HG02642 (cell line): Measurements from ENCODE around the gene DHX40.
"Not testable (repeated sequence)": the region's sequence is repeated elsewhere in the genome, so short reads cannot be mapped to it uniquely, and the experiment has no call there.

Experiments
- ATAC-seq: cut with Tn5 transposase; IDR thresholded peaks from one replicate; pipeline ENCODE4 v1.9.1; 2021; ENCODE audit warnings: mild to moderate bottlenecking; ENCODE audit not compliant: unreplicated experiment, poor library complexity

Gene DHX40

DNA sequence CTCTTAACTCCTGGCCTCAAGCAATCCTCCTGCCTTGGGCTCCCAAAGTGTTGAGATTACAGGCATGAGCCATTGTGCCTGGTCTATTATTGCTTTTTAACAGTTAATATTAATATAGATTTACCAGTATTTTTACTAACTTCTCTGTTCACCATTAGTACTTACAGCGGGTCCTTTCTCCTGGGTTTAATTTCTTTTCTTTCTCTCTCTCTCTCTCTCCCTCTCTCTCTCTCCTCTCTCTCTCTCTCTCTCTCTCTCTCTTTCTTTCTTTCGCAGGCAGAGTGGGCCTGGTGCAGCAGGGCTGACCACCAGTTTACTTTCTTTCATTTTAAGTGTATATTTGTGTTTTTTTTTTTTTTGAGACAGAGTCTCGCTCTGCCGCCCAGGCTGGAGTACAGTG is 14.7 kb upstream of the DHX40 start:
- no peak for ATAC-seq

DNA sequence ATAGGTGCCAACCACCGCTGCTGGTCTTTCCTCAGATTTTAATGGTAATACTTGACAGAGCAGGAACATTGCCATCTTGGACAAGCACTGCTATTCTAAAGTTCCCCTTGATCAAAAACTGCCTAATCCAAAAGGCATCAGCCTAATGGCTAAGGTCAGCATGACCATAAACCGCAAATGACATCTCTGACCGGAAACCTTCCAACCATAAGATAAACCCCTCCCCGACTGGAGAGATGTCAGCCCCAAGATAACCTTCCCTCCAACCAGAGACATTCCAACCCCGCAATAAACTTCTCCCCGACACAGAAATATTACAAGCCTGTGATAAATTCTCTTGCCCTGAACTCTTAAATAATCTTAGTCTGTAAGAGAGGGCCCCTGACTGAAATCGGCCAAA is 7.4 kb upstream of the DHX40 start:
- no peak for ATAC-seq

DNA sequence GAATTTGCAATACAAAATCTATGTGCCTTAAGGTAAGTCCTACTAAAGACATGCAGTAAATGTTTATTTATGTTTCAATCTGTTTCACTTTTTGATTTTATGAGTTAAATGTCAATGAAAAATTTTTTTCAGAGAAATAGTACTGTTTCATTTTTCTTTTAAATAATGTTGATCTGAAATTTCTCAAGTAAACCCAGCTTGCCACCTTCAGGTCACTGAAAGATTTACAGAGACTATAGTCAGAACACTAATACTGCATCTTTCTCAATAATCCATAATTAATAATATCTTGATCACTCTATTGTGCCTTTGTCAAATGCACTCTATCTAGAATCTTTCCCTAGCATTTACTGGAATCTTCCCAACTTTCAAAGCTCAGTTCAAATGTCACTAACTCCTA is 6.5 kb upstream of the DHX40 start:
- no peak for ATAC-seq

DNA sequence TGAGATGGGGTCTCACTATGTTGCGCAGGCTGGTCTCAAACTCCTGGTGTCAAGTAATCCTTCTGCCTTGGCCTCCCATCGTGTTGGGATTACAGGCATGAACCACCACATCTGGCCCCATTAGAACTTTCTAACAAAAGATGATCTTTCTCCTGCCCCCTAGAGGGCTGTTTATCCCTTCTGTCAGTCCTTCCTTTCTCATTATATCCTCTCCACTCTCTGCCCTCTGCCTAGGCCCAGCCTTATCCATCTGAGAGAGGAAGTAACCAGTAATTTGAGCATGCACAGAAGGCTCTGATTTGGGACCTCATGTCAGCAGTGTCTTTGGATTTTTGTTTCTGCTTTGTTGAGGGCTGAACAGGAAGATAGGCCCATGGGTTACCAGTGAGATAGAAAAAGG is 4.4 kb upstream of the DHX40 start:
- ATAC-seq = no peak

DNA sequence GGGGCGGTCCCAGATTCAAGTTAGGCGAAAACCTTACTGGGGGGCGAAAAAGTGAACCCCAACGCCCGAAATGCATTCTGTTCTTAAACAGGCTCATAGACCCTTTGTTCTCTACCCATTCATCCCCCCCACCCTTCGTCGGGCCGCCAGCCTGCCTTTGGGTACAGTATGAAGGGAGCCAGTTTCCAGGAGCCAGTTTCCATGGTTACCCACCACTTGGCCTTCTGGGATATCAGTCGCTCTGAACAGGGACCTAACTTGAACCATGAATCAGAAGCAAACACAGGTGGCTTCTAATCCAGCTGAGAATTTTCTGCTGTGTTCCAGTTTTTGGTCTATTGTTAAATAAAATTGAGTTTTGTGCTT is 532 bp downstream of the DHX40 start:
- peak; percentile 48 for ATAC-seq

DNA sequence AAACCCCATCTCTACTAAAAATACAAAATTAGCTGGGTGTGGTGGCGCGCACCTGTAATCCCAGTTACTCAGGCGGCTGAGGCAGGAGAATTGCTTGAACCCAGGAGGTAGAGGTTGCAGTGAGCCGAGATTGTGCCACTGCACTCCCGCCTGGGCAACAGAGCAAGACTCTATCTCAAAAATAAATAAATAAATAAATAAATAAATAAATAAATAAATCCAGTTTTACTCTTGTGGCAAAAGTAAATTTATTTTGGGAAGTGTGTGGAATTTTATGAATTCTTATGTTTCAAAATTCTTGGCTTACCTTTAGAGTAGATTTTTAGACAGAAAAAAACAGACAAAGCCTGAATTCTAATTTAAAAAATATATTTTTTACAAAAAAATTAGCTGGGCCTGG is 3.7 kb downstream of the DHX40 start:
- ATAC-seq = not testable (repeated sequence)

DNA sequence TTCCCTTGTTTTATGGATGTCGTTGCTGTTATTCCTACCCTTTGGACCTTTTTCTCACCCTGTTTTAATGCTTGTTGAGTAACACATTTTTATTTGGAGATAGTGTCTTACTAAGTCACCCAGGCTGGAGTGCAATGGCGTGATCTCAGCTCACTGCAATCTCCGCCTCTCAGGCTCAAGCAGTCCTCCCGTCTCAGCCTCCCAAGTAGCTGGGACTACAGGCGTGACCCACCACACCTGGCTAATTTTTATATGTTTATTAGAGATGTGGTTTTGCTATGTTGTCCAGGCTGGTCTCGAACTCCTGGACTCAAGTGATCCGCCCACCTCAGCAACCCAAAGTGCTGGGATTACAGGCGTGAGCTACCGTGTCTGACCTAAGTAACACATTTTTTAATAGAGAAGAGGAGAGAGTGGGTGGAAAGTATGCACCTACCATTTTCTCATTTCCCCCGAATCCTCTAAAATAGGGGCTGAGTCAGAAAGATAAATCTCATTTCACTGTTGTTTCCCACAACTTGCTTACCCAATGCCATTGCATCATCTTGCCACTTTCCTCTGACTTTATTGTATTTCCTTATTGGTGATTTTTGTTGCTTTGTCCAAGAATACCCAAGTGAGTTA is 7.0 kb downstream of the DHX40 start:
- no peak for ATAC-seq

DNA sequence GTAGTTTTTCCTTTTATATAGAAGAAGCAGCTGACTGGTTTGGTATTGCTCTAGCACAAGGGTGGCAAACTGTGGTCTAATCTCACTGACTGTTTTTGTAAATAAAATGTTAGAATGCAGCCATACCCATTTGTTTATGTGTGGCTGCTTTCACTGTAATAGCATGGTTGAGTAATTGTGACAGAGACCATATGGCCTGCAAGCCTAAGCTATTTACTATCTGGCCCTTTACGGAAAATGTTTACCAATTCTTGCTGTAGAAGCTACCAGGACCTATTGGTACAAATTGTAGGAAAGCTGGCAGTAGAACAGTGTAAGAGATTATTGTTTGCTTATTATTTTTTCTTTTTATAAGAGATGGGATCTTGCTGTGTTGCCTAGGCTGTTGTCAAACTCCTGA is 18.8 kb downstream of the DHX40 start:
- not testable (repeated sequence) for ATAC-seq

DNA sequence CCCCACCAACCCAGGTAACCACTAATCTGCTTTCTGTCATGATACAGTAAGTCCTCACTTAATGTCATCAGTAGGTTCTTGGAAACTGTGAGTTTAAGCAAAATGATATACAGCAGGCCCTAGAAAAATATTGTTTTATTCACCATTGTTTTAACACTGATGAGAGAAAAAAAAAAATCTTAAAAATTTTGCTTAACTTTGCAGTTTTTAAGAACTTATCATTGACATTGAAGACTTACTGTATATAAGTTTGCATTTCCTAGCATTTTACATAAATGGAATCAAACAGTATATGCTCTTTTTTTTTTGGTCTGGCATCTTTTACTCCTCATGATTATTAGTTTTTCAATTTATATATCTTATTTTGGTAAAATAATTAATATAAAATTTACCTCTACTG is 34.8 kb downstream of the DHX40 start:
- ATAC-seq = no peak

DNA sequence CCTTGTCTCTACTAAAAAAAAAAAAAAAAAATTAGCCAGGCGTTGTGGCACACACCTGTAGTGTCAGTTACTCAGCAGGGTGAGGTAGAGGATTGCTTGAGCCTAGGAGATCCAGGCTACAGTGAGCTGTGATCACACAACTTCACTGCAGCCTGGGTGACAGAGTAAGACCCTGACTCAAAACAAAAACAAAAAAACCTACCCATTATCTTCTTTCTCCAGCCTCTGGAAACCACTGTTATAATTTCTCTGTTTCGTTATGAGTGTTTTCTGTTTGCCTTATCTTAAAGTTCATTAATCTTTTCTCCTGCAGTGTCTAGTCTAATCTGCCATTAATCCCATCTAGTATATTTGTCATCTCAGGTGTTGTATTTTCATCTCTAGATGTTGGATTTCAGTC is 35.7 kb downstream of the DHX40 start:
- no peak for ATAC-seq

DNA sequence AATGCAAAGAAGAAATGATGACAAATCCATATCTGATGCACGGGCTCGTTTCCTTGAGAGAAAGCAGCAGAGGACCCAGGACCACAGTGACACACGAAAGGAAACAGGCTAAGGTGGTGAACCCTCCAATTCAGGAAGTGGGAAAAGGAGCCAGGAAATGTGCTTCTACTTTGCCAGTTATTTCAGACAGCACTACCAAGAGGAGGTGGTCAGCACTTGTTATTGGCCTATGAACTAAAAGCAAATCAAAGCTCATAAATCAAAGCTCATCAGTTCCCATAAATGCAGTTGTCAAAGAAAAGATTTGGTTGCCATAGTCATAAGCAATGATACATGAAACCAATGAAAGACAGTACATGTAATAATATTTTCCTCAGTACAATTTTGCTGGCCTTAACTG is 41.7 kb downstream of the DHX40 start:
- ATAC-seq = no peak

DNA sequence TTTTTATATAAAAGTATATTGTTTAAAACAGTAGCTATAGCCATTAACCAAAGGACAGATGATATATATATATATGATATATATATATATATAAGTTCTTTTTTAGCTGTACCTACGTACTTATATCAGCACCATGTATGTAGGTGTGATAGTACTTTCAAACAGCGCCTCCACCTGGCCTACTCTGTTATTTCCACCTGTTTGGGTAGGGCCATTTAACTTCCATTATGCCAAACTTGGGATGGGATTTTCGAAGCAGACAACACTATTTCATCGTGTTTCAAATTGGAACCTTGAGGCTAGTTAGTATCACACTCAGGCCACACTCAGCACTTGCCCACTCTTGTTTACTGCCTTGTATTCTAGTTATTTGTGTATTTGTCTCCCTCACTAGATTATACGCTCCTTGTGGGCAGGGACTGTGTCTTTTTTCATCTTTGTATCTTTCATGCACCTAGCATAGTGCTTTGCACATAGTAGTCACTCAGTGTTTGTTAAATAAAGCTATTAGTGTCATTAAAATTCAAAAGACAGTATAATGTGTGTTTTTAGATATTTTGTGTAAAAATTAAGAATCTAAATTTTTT is 42.5 kb downstream of the DHX40 start:
- no peak for ATAC-seq

DNA sequence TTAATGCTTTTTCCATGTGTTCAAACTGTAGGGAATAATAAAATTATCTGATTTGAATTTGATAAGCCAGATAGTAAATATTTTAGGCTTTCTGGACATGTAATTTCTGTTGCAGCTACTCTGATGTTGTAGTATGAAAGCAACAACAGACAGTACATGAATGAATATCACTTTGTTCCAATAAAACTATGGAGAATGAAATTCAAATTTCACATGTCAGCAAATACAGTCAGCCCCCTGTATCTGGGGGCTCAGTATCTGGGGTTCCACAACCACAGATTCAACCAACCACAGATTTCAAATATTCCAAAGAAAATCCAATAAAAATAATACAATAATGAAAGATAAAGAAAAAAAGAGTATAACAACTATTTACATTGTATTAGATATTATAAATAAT is 46.1 kb downstream of the DHX40 start:
- ATAC-seq = no peak

DNA sequence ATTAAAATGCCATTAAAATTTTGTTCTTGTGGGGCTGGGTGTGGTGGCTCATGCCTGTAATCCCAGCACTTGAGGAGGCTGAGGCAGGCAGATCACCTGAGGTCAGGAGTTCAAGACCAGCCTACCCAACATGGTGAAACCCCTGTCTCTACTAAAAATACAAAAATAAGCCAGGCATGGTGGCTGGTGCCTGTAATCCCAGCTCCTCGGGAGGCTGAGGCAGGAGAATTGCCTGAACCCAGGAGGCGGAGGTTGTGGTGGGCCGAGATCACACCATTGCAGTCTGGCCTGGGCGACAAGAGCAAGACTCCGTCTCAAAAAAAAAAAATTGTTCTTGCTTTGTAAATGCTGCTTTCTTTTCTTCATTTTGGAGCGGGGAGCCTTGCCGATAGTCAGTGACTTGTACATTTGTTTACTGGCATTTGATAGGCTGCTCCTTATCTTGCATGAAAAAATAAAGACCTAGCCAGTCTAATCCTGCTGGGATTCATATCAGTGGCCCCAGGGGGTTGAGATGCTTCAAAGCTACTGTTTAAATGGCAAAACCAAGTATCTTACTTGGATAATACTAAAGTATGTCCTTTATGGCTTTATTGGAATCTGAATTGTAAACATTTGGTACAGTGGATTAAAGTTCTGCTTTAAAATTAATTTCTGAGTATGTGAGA is 51.0 kb downstream of the DHX40 start:
- no peak for ATAC-seq

DNA sequence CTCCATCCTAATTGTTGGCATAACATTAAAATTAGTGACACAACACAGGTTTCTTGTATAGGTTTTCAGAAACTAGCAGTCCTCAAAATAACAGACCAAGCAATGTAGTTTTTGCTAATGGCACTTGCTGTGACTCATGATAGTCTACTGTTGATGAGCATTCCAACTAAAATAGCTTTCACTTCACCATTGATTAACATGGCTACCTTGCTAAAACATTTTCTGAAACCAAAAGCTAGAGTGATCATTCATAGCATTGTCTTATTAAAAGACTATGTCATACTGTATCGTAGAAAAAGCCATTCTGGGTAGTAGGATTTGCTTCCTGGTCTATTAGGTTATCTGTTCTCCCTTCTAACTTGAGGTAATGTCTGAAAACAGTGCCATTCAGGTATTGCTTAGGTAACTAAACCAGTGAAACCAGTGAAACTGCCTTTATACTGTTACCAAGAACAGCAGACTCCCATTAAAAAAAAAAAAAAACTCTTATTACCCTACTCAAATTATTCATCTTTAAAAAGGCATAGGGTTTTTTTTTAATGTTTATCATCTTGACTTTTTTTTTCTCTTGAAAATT is 51.8 kb downstream of the DHX40 start:
- no peak for ATAC-seq

DNA sequence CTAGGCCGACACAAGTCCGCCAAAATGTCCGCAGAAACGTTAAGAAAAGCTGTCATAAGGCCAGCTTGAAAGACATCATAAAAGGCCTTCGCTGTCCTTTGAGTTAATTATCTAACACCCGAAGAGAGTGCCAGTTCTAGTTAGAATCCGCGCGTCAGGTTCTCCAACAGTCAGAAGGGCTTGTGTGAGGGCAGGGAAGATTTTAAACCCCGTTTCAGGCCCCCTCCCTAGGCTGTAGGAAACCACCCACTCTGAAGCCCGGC is 53.6 kb downstream of the DHX40 start:
- ATAC-seq = no peak

DNA sequence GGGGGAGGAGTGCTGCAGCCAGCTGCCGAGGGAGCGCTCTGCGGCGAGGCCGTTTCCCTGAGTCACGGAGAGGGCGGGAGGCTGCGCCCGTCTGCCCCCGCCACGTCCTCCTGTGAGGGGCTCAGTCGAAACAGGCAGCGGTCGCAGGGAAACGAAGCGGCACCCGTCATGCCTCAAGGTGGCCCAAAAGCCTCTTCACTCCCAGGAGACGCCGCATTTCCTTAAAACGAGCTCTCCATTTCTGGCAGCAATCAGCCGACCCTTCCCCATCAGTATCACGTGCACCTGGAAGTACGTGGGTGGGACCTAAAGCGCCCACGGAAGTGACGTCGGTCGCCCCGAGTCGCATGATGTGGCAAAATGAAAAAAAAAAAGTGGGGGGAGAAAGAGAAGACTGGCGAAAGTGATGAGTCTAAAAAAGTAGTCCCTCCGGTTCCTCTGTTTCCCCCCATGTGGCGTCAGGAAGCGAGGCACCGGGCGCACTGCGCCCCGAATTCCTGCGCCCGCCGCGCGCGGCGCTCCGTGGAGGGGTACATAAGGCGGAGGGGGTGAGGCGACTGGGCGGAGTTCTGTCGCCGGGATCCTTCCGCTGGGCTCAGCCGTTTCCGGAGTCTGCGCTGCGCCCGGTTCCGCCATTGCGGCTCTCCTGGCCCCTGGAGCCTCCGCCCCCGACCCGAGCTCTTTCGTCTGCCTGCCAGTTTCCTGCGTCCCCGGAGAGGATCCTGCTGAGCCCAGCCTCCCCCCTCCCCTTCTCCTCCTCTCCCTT is 54.1 kb downstream of the DHX40 start, which contains the start of gene CLTC:
Gene CLTC (plus strand): TSS at position 598 of the 766 bp plus-strand sequence. CDS start 237 bp downstream, outside the sequence.
- peak; percentile 77 for ATAC-seq

DNA sequence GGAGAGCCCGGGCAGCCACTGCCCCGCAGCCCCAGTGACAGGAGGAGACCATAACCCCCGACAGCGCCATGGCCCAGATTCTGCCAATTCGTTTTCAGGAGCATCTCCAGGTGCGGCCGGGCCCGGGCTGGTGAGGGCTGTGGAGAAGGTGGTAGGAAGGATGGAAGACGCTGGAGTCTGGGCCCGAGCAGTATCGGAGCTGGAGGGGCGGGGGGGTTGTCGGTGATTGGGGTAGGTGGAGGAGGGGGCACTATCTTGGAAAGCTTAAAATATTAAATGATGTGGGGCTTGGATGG is 54.6 kb downstream of the DHX40 start:
- peak; percentile 5 for ATAC-seq

DNA sequence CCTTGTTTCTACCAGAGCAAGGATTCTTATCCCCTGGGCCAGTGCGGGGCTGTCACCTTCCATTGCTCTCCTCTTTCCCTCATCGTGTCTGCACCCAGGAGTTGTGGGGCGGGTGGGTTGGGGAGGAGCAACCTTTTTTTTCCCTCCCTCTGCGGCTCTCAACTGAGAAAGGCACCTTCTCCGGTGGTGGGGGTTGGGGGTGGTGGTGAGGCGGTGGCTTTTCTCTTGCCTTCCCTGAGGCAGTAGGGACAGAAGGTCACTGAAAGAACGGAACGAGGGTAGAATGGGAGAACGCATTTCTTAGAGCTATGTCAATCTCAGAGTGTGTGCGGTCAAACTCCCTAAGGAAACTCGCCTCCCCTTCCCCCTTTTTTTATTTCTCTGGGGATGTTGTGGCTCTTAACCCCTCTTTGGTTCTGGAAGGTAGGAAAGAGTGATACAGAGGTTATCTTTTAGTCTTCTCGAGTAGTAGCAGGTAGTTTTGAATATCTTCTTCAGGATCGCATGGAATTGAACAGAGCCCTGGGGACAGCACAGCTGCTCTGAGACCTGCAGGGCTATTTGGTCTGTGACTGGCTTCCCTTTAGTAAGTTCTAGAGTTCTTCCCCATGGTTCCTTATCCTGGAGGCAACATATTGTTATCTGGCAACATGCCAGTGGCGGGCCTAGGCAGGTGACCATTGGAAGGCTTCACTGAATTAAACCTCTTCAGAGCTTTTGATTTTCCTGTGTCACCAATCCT is 55.3 kb downstream of the DHX40 start:
- no peak for ATAC-seq

DNA sequence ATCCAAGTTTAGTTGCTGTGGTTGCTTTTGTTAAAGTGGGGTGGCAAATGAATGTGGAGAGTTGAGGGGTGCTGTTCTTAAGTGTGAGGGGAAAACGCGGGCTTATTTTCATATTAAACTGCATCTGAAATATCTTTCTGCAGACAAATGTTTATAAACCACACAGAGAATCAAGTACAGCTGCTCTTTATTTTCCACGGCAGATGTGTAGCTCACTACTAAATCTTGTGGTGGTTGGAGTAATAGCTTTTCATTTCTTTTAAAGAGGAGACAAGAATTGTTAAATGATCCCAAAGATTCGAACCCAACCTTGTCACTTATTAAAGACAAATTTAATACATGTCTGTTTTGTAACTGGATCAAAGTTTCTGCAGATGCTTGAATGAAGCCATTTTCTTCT is 56.4 kb downstream of the DHX40 start:
- no peak for ATAC-seq

DNA sequence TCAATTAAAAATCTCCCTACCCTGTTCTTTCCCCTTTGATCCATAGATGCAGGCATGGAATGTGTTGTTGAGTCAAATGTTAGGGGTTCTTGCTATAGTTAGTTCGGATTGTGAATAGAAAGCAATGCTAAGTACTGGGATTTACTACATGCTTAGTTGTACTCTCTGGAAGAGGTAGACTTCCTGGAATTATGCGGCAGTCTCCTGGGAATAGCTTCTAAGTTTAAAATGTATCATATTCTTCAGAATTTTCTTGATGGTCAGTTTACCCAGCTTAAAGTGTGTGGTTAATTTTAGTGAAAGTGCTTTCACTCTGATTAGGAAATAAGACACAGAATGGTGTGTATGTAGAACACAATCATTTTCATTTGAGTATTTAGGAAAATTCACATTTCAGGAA is 57.7 kb downstream of the DHX40 start:
- no peak for ATAC-seq
